GM19025 (cell line): ENCODE measurements around the gene OR51D1.

Source experiments
- ATAC-seq: cut with Tn5 transposase; IDR thresholded peaks from one replicate; pipeline ENCODE4 v1.9.1; 2021; ENCODE audit warnings: mild to moderate bottlenecking, low read depth, moderate library complexity; ENCODE audit not compliant: unreplicated experiment

Gene OR51D1

GRCh38 chr11:4644233-4644632 lies 7.0 kb downstream of the OR51D1 start:
- no peak for ATAC-seq

- no peak for ATAC-seq
These were observed 8.7 kb downstream of the OR51D1 start for GRCh38 chr11:4645974-4646373.

GRCh38 chr11:4647766-4648165 lies 10.5 kb downstream of the OR51D1 start:
- ATAC-seq, result no peak

- ATAC-seq, result no peak
These were observed 17.5 kb downstream of the OR51D1 start for GRCh38 chr11:4654635-4655369.

- no peak for ATAC-seq
These were observed 21.6 kb downstream of the OR51D1 start for GRCh38 chr11:4658629-4659445.

GRCh38 chr11:4662876-4663275 lies 25.6 kb downstream of the OR51D1 start:
- no peak for ATAC-seq

GRCh38 chr11:4664183-4664582 lies 26.9 kb downstream of the OR51D1 start:
- no peak for ATAC-seq

GRCh38 chr11:4664786-4665185 lies 27.5 kb downstream of the OR51D1 start:
- no peak for ATAC-seq

GRCh38 chr11:4665424-4665823 lies 28.1 kb downstream of the OR51D1 start:
- no peak for ATAC-seq

GRCh38 chr11:4671741-4672140 lies 34.5 kb downstream of the OR51D1 start:
- ATAC-seq, result no peak

- no peak for ATAC-seq
These were observed 35.2 kb downstream of the OR51D1 start for GRCh38 chr11:4672470-4672869.

GRCh38 chr11:4673781-4674180 lies 36.5 kb downstream of the OR51D1 start:
- no peak for ATAC-seq

GRCh38 chr11:4677948-4678347 lies 40.7 kb downstream of the OR51D1 start:
- no peak for ATAC-seq

- ATAC-seq, result no peak
These were observed 43.1 kb downstream of the OR51D1 start for GRCh38 chr11:4680341-4680740.

GRCh38 chr11:4682623-4683419 lies 45.5 kb downstream of the OR51D1 start:
- ATAC-seq, result no peak

GRCh38 chr11:4684631-4685285 lies 47.5 kb downstream of the OR51D1 start:
- no peak for ATAC-seq
